ENCODE results near the gene ARL4D. TPM values are rescaled to one million over a fixed set of nuclear protein-coding genes. Genes with fewer than 3 reads are reported as not detected.
A peak's percentile ranks its signal among the peaks of the same experiment; 100 is the strongest.

Gene ARL4D
- total and polyA plus RNA-seq, 12 donors = 2.5 to 13.5 (median 4.1) TPM

GRCh38 chr17:43423777-43424455 lies 25.1 kb downstream of the ARL4D start:
- Histone ChIP-seq H3K27ac (no peak overlapping the region), H3K4me1 (peaks cover 0 to 6% (median 3%) of the 10 kb centered on the region in 9 donors), H3K36me3 (no peaks in the 10 kb centered on the region), H3K9me3 (no peaks in the 10 kb centered on the region), H3K4me3 (no peak overlapping the region), H3K27me3 (peaks cover 0 to 28% (median 8%) of the 10 kb centered on the region in 7 donors)
- ATAC-seq = no peak
- 83 to 89% methylated on average over 6 of the region's 6 CpGs for WGBS, 2 donors
- no peak for DNase-seq
- no peak for TF ChIP-seq CTCF (IDR thresholded peaks at IDR 0.05)
- intact Hi-C loops (cut with DNase I) = no loop called here

GRCh38 chr17:43427362-43428043 lies 28.7 kb downstream of the ARL4D start:
- TF ChIP-seq CTCF (IDR thresholded peaks at IDR 0.05) = no peak
- Histone ChIP-seq H3K27ac (no peak overlapping the region), H3K36me3 (no peaks in the 10 kb centered on the region), H3K27me3 (peaks cover 0 to 36% (median 8%) of the 10 kb centered on the region in 7 donors), H3K9me3 (no peaks in the 10 kb centered on the region), H3K4me1 (peaks cover 2 to 17% (median 11%) of the 10 kb centered on the region in 9 donors), H3K4me3 (no peak overlapping the region)
- DNase-seq (no peak), ATAC-seq (no peak)
- intact Hi-C loops (cut with DNase I) = loop anchor here in 1 of 10 donors (5.0 kb wide), 1 partner anchor 40 kb away; no protein-coding TSS in a partner anchor
- whole genome bisulfite sequencing, 2 donors = 84 to 87% methylated on average over 9 of the region's 9 CpGs

GRCh38 chr17:43428524-43428923 lies 29.7 kb downstream of the ARL4D start:
- ATAC-seq = no peak
- intact Hi-C loops (cut with DNase I) = loop anchor here in 1 of 10 donors (5.0 kb wide), 1 partner anchor 39 kb away; no protein-coding TSS in a partner anchor
- Histone ChIP-seq H3K27ac (no peak overlapping the region), H3K9me3 (no peaks in the 10 kb centered on the region), H3K4me3 (no peak overlapping the region), H3K27me3 (peaks cover 0 to 36% (median 8%) of the 10 kb centered on the region in 7 donors), H3K4me1 (peaks cover 2 to 20% (median 11%) of the 10 kb centered on the region in 9 donors), H3K36me3 (no peaks in the 10 kb centered on the region)
- peak in 4 of 9 donors; percentile 16 to 31 (median 22) for TF ChIP-seq CTCF (IDR thresholded peaks at IDR 0.05)
- DNase-seq = no peak
- 75% methylated on average over 5 of the region's 5 CpGs for WGBS, 2 donors

- Histone ChIP-seq H3K36me3 (no peaks in the 10 kb centered on the region), H3K27me3 (peaks cover 0 to 15% (median 0%) of the 10 kb centered on the region in 7 donors), H3K27ac (peak overlapping the region in 7 of 10 donors; percentile 23 to 60 (median 38)), H3K9me3 (no peaks in the 10 kb centered on the region), H3K4me3 (no peak overlapping the region), H3K4me1 (peaks cover 2 to 20% (median 11%) of the 10 kb centered on the region in 9 donors)
- TF ChIP-seq CTCF (IDR thresholded peaks at IDR 0.05) = no peak
- no peak for ATAC-seq
- WGBS, 2 donors = 54 to 56% methylated on average over 6 of the region's 6 CpGs
- no peak for DNase-seq
- intact Hi-C loops (cut with DNase I) = loop anchor here in 1 of 10 donors (5.0 kb wide), 1 partner anchor 34 kb away; the partner anchor contains the start of gene ARL4D
Measured at GRCh38 chr17:43430936-43431713, 32.3 kb downstream of the ARL4D start.
